Fibroblast of lung (primary cell): Measurements from ENCODE around the gene MCM8. TPM values are rescaled to one million over a fixed set of nuclear protein-coding genes. Genes with fewer than 3 reads are reported as not detected.

ENCODE experiments used
- DNase-seq, 2 donors: peaks; one replicate each; pipeline versions ENCODE4 v3.0.0 to v3.0.0-alpha.2; 2010; ENCODE audit warnings: low read depth in 2 of 2
- H2AFZ ChIP-seq: 2 replicates; pipeline ENCODE4 v1.5.1; 2012; ENCODE audit warnings: low read length, control low read depth, inconsistent platforms
- H3K27ac ChIP-seq: 2 replicates; pipeline ENCODE4 v1.5.1; 2011; ENCODE audit warnings: low read length, control low read depth; ENCODE audit not compliant: insufficient read depth
- H3K27me3 ChIP-seq: 2 replicates; pipeline ENCODE4 v1.5.1; 2011; ENCODE audit warnings: mild to moderate bottlenecking, low read length; ENCODE audit not compliant: control insufficient read depth, insufficient read depth
- H3K36me3 ChIP-seq: 2 replicates; pipeline ENCODE4 v1.5.1; 2011; ENCODE audit warnings: low read length; ENCODE audit not compliant: control insufficient read depth, insufficient read depth
- H3K4me1 ChIP-seq: 2 replicates; pipeline ENCODE4 v1.5.1; 2011; ENCODE audit warnings: low read length; ENCODE audit not compliant: control insufficient read depth, insufficient read depth; ENCODE audit errors: extremely low read depth
- H3K4me2 ChIP-seq: 2 replicates; pipeline ENCODE4 v1.5.1; 2011; ENCODE audit warnings: low read length, control low read depth; ENCODE audit not compliant: insufficient read depth; ENCODE audit errors: extremely low read depth
- H3K4me3 ChIP-seq, 4 experiments: fragments of 200-600 bp in 1 of 4; sonication (generic) in 1 of 4; replicated peaks in 1 of 4; 2 replicates each; pipeline ENCODE4 v1.5.1; 2011 to 2016; ENCODE audit warnings: low read length in 4 of 4, low read depth in 3 of 4, mild to moderate bottlenecking in 3 of 4, control low read depth in 2 of 4, inconsistent platforms in 1 of 4, mixed read lengths in 1 of 4; ENCODE audit not compliant: insufficient read depth in 1 of 4; ENCODE audit errors: control extremely low read depth in 1 of 4
- H3K79me2 ChIP-seq: 2 replicates; pipeline ENCODE4 v1.5.1; 2012; ENCODE audit warnings: mild to moderate bottlenecking, low read length, inconsistent platforms; ENCODE audit not compliant: control insufficient read depth, insufficient read depth
- H3K9ac ChIP-seq: 2 replicates; pipeline ENCODE4 v1.5.1; 2011; ENCODE audit warnings: mild to moderate bottlenecking, low read length, control low read depth; ENCODE audit not compliant: insufficient read depth
- H3K9me3 ChIP-seq: 2 replicates; pipeline ENCODE4 v1.5.1; 2012; ENCODE audit warnings: low read depth, low read length; ENCODE audit not compliant: control insufficient read depth, insufficient read depth
- H4K20me1 ChIP-seq: 2 replicates; pipeline ENCODE4 v1.5.1; 2011; ENCODE audit warnings: low read length; ENCODE audit not compliant: control insufficient read depth, insufficient read depth; ENCODE audit errors: extremely low read depth
- CTCF ChIP-seq, 2 donors: IDR thresholded peaks in 1 of 2; conservative IDR thresholded peaks in 1 of 2; 1 replicate in 1 of 2; 2 replicates in 1 of 2; pipeline ENCODE4 v1.5.1; 2011 to 2012; ENCODE audit warnings: low read length in 2 of 2, control low read depth in 1 of 2, inconsistent platforms in 1 of 2, low read depth in 1 of 2, mild to moderate bottlenecking in 1 of 2
- EZH2 ChIP-seq: IDR thresholded peaks from 2 replicates; pipeline ENCODE4 v1.5.1; 2012; ENCODE audit warnings: low read length, control low read depth, mild to moderate bottlenecking; ENCODE audit errors: missing control alignments
- polyA plus RNA-seq, 2 donors: library from polyadenylated mRNA; depleted of rRNA in 1 of 2; stranded (reverse) in 1 of 2; unstranded in 1 of 2; fragments of >200 nt; gene quantifications; 2 replicates each; pipeline ENCODE4 v1.2.1, GENCODE V29; 2011 to 2012; ENCODE audit warnings: missing spikeins in 1 of 2
- total RNA-seq: library from RNA; depleted of rRNA; stranded (reverse); fragments of >200 nt; gene quantifications from 2 replicates; pipeline ENCODE4 v1.2.1, GENCODE V29; 2014

MCM8 gene
- total and polyA plus RNA-seq, 2 donors (not counting 1 experiment from before 2014, with no cell fraction given), result 4.8 to 5.4 TPM

GRCh38 chr20:5923493-5923892 is 27.0 kb upstream of the MCM8 start:
- Histone ChIP-seq H3K4me3 (no peak overlapping the region), H3K4me2 (no peak overlapping the region), H3K36me3 (no peaks in the 10 kb centered on the region), H3K9me3 (no peaks in the 10 kb centered on the region), H3K27me3 (peaks cover 2% of the 10 kb centered on the region), H4K20me1 (no peaks in the 10 kb centered on the region), H3K27ac (no peak overlapping the region), H3K4me1 (peaks cover 3% of the 10 kb centered on the region), H2AFZ (no peak overlapping the region), H3K9ac (no peak overlapping the region), H3K79me2 (no peaks in the 10 kb centered on the region)
- no peak for TF ChIP-seq EZH2
- no peak for DNase-seq

GRCh38 chr20:5925551-5925950 is 24.9 kb upstream of the MCM8 start:
- Histone ChIP-seq H3K4me2 (no peak overlapping the region), H2AFZ (no peak overlapping the region), H4K20me1 (no peaks in the 10 kb centered on the region), H3K4me1 (no peaks in the 10 kb centered on the region), H3K27ac (no peak overlapping the region), H3K9ac (no peak overlapping the region), H3K27me3 (peaks cover 2% of the 10 kb centered on the region), H3K4me3 (no peak overlapping the region), H3K36me3 (no peaks in the 10 kb centered on the region), H3K9me3 (no peaks in the 10 kb centered on the region), H3K79me2 (no peaks in the 10 kb centered on the region)
- no peak for TF ChIP-seq CTCF (conservative IDR thresholded peaks at IDR 0.05 in 1 of 2, IDR thresholded peaks at IDR 0.05 in 1 of 2; ENCODE audit: low read depth in 1 of 2, low read length in 2 of 2)
- no peak for TF ChIP-seq EZH2
- no peak for DNase-seq

- no peak for DNase-seq
- Histone ChIP-seq H3K79me2 (no peaks in the 10 kb centered on the region), H3K36me3 (no peaks in the 10 kb centered on the region), H2AFZ (no peak overlapping the region), H4K20me1 (no peaks in the 10 kb centered on the region), H3K9ac (no peak overlapping the region), H3K4me2 (no peak overlapping the region), H3K27me3 (peaks cover 2% of the 10 kb centered on the region), H3K4me3 (no peak overlapping the region), H3K27ac (no peak overlapping the region), H3K4me1 (no peaks in the 10 kb centered on the region), H3K9me3 (no peaks in the 10 kb centered on the region)
- TF ChIP-seq EZH2 (no peak), CTCF (conservative IDR thresholded peaks at IDR 0.05 in 1 of 2, IDR thresholded peaks at IDR 0.05 in 1 of 2; ENCODE audit: low read depth in 1 of 2, low read length in 2 of 2) (no peak)
These were observed 22.5 kb upstream of the MCM8 start for GRCh38 chr20:5927749-5928462.
